Keratinocyte (primary cell): ENCODE results near the gene FBXL17. TPM values are rescaled to one million over a fixed set of nuclear protein-coding genes. Genes with fewer than 3 reads are reported as not detected.

Experiments
- DNase-seq: peaks from one replicate; pipeline ENCODE4 v3.0.0-alpha.2; 2011; ENCODE audit warnings: low read depth, missing footprints, low spot score
- FAIRE-seq: peaks from 2 replicates; lab custom pipeline; 2011; peaks lifted over from hg19 to GRCh38; lab: Jason Lieb, UNC
- H2AFZ ChIP-seq: 2 replicates; pipeline ENCODE4 v1.6.0; 2012; ENCODE audit warnings: low read length, control low read depth, inconsistent platforms; ENCODE audit not compliant: control insufficient read depth
- H3K27ac ChIP-seq: 2 replicates; pipeline ENCODE4 v1.5.1; 2011; ENCODE audit warnings: low read length; ENCODE audit not compliant: control insufficient read depth, insufficient read depth
- H3K27me3 ChIP-seq: 3 replicates; pipeline ENCODE4 v1.6.0; 2011; ENCODE audit warnings: low read length; ENCODE audit not compliant: control insufficient read depth, insufficient read depth; ENCODE audit errors: extremely low read depth
- H3K36me3 ChIP-seq, 2 experiments: 2 replicates in 1 of 2; 3 replicates in 1 of 2; pipeline ENCODE4 v1.5.1; 2011; ENCODE audit warnings: low read length in 2 of 2, mild to moderate bottlenecking in 1 of 2; ENCODE audit not compliant: control insufficient read depth in 2 of 2, insufficient read depth in 2 of 2; ENCODE audit errors: extremely low read depth in 1 of 2
- H3K4me1 ChIP-seq: 3 replicates; pipeline ENCODE4 v1.5.1; 2011; ENCODE audit warnings: low read length; ENCODE audit not compliant: control insufficient read depth, insufficient read depth; ENCODE audit errors: extremely low read depth
- H3K4me2 ChIP-seq: 3 replicates; pipeline ENCODE4 v1.6.0; 2011; ENCODE audit warnings: low read depth, low read length; ENCODE audit not compliant: control insufficient read depth, insufficient read depth; ENCODE audit errors: extremely low read depth
- H3K4me3 ChIP-seq, 3 experiments: fragments of 200-600 bp in 1 of 3; sonication (generic) in 1 of 3; 2 replicates in 2 of 3; 3 replicates in 1 of 3; pipeline ENCODE4 v1.5.1; 2011 to 2016; ENCODE audit warnings: low read length in 3 of 3, mild to moderate bottlenecking in 3 of 3, control low read depth in 2 of 3, inconsistent platforms in 1 of 3, low read depth in 1 of 3, mixed read lengths in 1 of 3, mixed run types in 1 of 3, moderate library complexity in 1 of 3; ENCODE audit not compliant: control insufficient read depth in 2 of 3, insufficient read depth in 2 of 3; ENCODE audit errors: extremely low read depth in 1 of 3
- H3K79me2 ChIP-seq: 2 replicates; pipeline ENCODE4 v1.6.0; 2012; ENCODE audit warnings: low read length; ENCODE audit not compliant: control insufficient read depth, insufficient read depth
- H3K9ac ChIP-seq: 3 replicates; pipeline ENCODE4 v1.6.0; 2011; ENCODE audit warnings: low read length; ENCODE audit not compliant: control insufficient read depth, insufficient read depth; ENCODE audit errors: extremely low read depth
- H3K9me1 ChIP-seq: 3 replicates; pipeline ENCODE4 v1.6.0; 2011; ENCODE audit warnings: low read length; ENCODE audit not compliant: control insufficient read depth, insufficient read depth; ENCODE audit errors: extremely low read depth
- H3K9me3 ChIP-seq: 2 replicates; pipeline ENCODE4 v1.5.1; 2012; ENCODE audit warnings: low read depth, low read length; ENCODE audit not compliant: control insufficient read depth
- H4K20me1 ChIP-seq: 3 replicates; pipeline ENCODE4 v1.6.0; 2011; ENCODE audit warnings: low read length; ENCODE audit not compliant: control insufficient read depth, insufficient read depth; ENCODE audit errors: extremely low read depth
- CTCF ChIP-seq, 3 experiments: IDR thresholded peaks in 1 of 3; conservative IDR thresholded peaks in 1 of 3; optimal IDR thresholded peaks in 1 of 3; 2 replicates in 2 of 3; 3 replicates in 1 of 3; pipeline versions ENCODE3 to v1.5.1; 2011; ENCODE audit warnings: low read length in 3 of 3, mild to moderate bottlenecking in 3 of 3, moderate library complexity in 2 of 3, control low read depth in 1 of 3, inconsistent platforms in 1 of 3; ENCODE audit not compliant: insufficient read depth in 2 of 3; ENCODE audit errors: extremely low read depth in 1 of 3
- EZH2 ChIP-seq: IDR thresholded peaks from one replicate; pipeline ENCODE4 v1.6.1; 2012; ENCODE audit warnings: inconsistent platforms, mild to moderate bottlenecking, low read length, moderate library complexity
- dilution Hi-C: fragments of 300-500 bp; cut with MboI; formaldehyde crosslinking; loops from one replicate; pipeline ENCODE4 v1.7.0; 2020; ENCODE audit warnings: low sequenced_read_pairs; ENCODE audit not compliant: extremely low pct_ligation_motif_present
- polyA plus RNA-seq, 5 experiments: library from polyadenylated mRNA; depleted of rRNA in 3 of 5; stranded (reverse) in 3 of 5; stranded (forward) in 1 of 5; unstranded in 1 of 5; fragments of >200 nt; gene quantifications; 1 replicate in 1 of 5; 2 replicates in 3 of 5; 3 replicates in 1 of 5; pipeline versions ENCODE4 v1.2.1 to v1.2.3, GENCODE V29; 2011 to 2012; ENCODE audit warnings: missing spikeins in 2 of 5, low read depth in 1 of 5, low replicate concordance in 1 of 5

The FBXL17 gene
- polyA plus RNA-seq, 1 donor (not counting 4 experiments of a cell fraction or from before 2014, with no cell fraction given) = 5.7 TPM

GRCh38 chr5:107950776-107951175 lies 431.1 kb downstream of the FBXL17 start:
- no peak overlapping the region for H3K9ac ChIP-seq
- H2AFZ ChIP-seq = no peak overlapping the region
- no peaks in the 10 kb centered on the region for H3K27me3 ChIP-seq
- H3K79me2 ChIP-seq = no peaks in the 10 kb centered on the region
- no peaks in the 10 kb centered on the region for H3K9me3 ChIP-seq
- no peaks in the 10 kb centered on the region for H4K20me1 ChIP-seq
- TF ChIP-seq EZH2 (no peak), CTCF (optimal IDR thresholded peaks at IDR 0.05 in 1 of 3, IDR thresholded peaks at IDR 0.05 in 1 of 3, conservative IDR thresholded peaks at IDR 0.05 in 1 of 3; ENCODE audit: extremely low read depth in 1 of 3, insufficient read depth in 2 of 3, low read length in 3 of 3) (no peak)
- FAIRE-seq (no peak), DNase-seq (no peak)
- no peak overlapping the region for H3K4me3 ChIP-seq
- no peaks in the 10 kb centered on the region for H3K4me1 ChIP-seq
- H3K4me2 ChIP-seq = no peak overlapping the region
- H3K27ac ChIP-seq = no peak overlapping the region
- dilution Hi-C loops = no loop called here
- no peaks in the 10 kb centered on the region for H3K9me1 ChIP-seq
- H3K36me3 ChIP-seq = no peaks in the 10 kb centered on the region

- dilution Hi-C loops = no loop called here
- Histone ChIP-seq H2AFZ (no peak overlapping the region), H3K36me3 (no peaks in the 10 kb centered on the region), H3K9me3 (no peaks in the 10 kb centered on the region), H3K27ac (no peak overlapping the region), H3K4me2 (no peak overlapping the region), H3K9me1 (no peaks in the 10 kb centered on the region), H3K79me2 (no peaks in the 10 kb centered on the region), H3K4me1 (no peaks in the 10 kb centered on the region), H3K4me3 (no peak overlapping the region), H4K20me1 (no peaks in the 10 kb centered on the region), H3K9ac (no peak overlapping the region), H3K27me3 (no peaks in the 10 kb centered on the region)
- TF ChIP-seq EZH2 = no peak
- TF ChIP-seq CTCF (optimal IDR thresholded peaks at IDR 0.05 in 1 of 3, IDR thresholded peaks at IDR 0.05 in 1 of 3, conservative IDR thresholded peaks at IDR 0.05 in 1 of 3; ENCODE audit: extremely low read depth in 1 of 3, insufficient read depth in 2 of 3, low read length in 3 of 3) = no peak
- FAIRE-seq (no peak), DNase-seq (no peak)
These were observed 432.1 kb downstream of the FBXL17 start for GRCh38 chr5:107949688-107950341.
